KOPT-K1 (cell line): ENCODE measurements around the gene PATJ.
"Not testable (repeated sequence)": the region's sequence is repeated elsewhere in the genome, so short reads cannot be mapped to it uniquely, and the experiment has no call there.

Experiments
- H3K27ac ChIP-seq: fragments of 200-600 bp; sonication (generic); 2 replicates; pipeline ENCODE4 v1.5.1; 2016; ENCODE audit warnings: antibody characterized with exemption, mild to moderate bottlenecking, low read depth, low read length; ENCODE audit not compliant: poor library complexity, severe bottlenecking
- H3K36me3 ChIP-seq: fragments of 200-600 bp; sonication (generic); 2 replicates; pipeline ENCODE4 v1.5.1; 2017; ENCODE audit warnings: antibody characterized with exemption, mild to moderate bottlenecking, low read length, moderate library complexity; ENCODE audit not compliant: insufficient read depth
- H3K9me3 ChIP-seq: fragments of 200-600 bp; sonication (generic); 2 replicates; pipeline ENCODE4 v1.5.1; 2017; ENCODE audit warnings: antibody characterized with exemption, low read length, mild to moderate bottlenecking; ENCODE audit not compliant: insufficient read depth, poor library complexity, severe bottlenecking

Gene PATJ

GRCh38 chr1:61914823-61915482, 172.7 kb downstream of the PATJ start:
- no peak overlapping the region for H3K27ac ChIP-seq
- H3K9me3 ChIP-seq, result no peaks in the 10 kb centered on the region
- no peaks in the 10 kb centered on the region for H3K36me3 ChIP-seq

- Histone ChIP-seq H3K9me3 (no peaks in the 10 kb centered on the region), H3K27ac (no peak overlapping the region), H3K36me3 (no peaks in the 10 kb centered on the region)
Observed at GRCh38 chr1:61921435-61921834, 179.2 kb downstream of the PATJ start.

DNA sequence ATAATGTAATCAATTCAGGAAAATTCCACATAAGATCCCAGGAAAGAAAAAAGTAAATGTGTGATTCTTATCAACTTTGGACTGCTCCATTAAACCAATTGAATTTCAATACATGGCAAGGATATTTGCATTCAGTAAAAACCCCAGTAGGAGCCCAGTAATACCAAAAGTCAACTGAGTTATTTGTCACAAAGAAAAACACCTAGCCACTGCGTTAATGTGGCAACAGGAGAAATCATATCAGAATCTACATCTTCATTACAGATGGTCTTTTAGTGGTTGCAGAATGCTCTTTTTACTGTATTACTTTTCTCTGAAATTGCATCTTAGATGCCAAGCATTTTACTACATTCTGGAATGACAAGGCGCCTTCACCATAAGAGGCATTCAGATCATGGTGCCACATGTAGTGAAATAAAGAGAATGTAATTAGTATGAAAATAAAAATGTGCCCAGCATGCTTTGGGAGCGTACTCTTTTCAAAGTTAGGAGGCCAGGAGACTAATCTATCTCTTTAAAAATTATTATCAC, 180.7 kb downstream of the PATJ start:
- Histone ChIP-seq H3K27ac (no peak overlapping the region), H3K36me3 (no peaks in the 10 kb centered on the region), H3K9me3 (no peaks in the 10 kb centered on the region)

- H3K27ac ChIP-seq, result no peak overlapping the region
- H3K9me3 ChIP-seq, result no peaks in the 10 kb centered on the region
- H3K36me3 ChIP-seq, result no peaks in the 10 kb centered on the region
Observed at GRCh38 chr1:61925591-61926298, 183.5 kb downstream of the PATJ start.

DNA sequence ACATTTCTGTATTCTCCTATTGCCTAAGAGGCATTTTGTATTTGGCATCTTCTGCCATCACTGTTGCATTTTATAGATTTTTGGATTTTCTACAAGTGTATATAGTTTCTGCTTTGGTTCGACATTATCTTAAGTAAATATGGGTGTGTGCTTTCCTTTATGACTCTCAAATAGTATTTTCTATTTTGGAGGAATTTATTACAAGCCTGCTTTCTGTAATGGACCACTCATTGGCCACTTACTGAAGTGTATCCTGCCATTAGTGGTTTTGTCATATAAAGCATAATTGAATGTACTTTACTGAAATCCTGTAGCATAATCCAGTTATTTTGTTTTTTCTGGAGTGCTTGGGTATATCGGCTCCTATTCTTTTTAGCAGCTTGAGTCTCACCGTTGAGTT, 184.3 kb downstream of the PATJ start:
- Histone ChIP-seq H3K36me3 (no peaks in the 10 kb centered on the region), H3K27ac (no peak overlapping the region), H3K9me3 (no peaks in the 10 kb centered on the region)

GRCh38 chr1:61930116-61930645, 187.9 kb downstream of the PATJ start:
- H3K9me3 ChIP-seq, result no peaks in the 10 kb centered on the region
- H3K27ac ChIP-seq, result no peak overlapping the region
- H3K36me3 ChIP-seq, result no peaks in the 10 kb centered on the region

GRCh38 chr1:61931587-61932279, 189.5 kb downstream of the PATJ start:
- no peak overlapping the region for H3K27ac ChIP-seq
- no peaks in the 10 kb centered on the region for H3K36me3 ChIP-seq
- H3K9me3 ChIP-seq, result no peaks in the 10 kb centered on the region

DNA sequence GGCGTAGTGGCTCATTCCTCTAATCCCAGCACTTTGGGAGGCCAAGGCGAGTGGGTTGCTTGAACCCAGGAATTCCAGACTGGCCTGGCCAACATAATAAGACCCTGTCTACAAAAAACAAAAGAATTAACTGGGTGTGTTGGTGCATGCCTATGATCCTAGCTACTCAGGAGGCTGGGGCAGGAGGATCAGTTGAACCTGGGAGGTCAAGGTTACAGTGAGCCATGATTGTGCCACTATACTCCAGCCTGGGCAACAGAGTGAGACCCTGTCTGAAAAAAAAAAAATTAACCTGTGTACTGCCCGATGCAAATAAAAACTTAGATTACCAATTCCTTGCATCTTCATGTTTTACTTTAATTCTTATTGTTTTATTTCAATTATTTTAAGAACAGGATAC, 193.2 kb downstream of the PATJ start:
- H3K36me3 ChIP-seq, result no peaks in the 10 kb centered on the region
- H3K9me3 ChIP-seq, result no peaks in the 10 kb centered on the region
- no peak overlapping the region for H3K27ac ChIP-seq

GRCh38 chr1:61936839-61937238, 194.6 kb downstream of the PATJ start:
- no peaks in the 10 kb centered on the region for H3K36me3 ChIP-seq
- no peaks in the 10 kb centered on the region for H3K9me3 ChIP-seq
- H3K27ac ChIP-seq, result no peak overlapping the region

DNA sequence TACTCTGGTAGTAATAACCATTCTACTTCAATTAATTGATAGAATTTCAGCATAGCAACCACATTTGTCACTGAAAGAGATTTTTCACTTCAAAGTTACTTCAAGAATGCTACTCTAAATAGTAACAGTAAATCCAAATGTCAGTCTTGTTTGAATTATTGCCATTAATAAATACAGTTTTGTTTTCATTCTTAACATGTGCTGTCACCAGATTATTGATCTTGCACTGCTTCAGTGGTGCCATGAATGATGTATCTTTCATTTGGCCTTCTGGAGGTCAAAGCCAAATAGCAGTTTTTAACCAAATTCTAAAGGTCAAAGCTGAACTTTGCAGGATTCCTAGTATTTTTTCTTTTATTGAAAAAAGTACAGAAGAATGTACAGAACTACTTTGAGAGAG, 199.5 kb downstream of the PATJ start:
- H3K36me3 ChIP-seq, result no peaks in the 10 kb centered on the region
- no peak overlapping the region for H3K27ac ChIP-seq
- H3K9me3 ChIP-seq, result no peaks in the 10 kb centered on the region

DNA sequence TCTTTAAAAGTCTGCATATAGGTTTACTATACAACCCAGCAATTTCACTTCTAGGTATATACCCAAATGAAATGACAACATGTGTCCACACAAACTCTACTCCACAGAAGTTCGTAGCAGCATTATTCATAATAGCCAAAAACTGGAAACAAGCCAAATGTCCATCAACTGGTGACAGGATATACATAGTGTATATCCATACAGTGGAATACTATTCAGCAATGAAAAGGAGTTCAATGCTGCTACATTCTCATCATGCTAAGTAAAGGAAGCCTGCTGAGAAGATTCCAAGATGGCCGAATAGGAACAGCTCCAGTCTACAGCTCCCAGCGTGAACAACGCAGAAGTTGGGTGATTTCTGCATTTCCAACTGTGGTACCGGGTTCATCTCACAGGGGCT, 200.6 kb downstream of the PATJ start:
- no peaks in the 10 kb centered on the region for H3K9me3 ChIP-seq
- no peaks in the 10 kb centered on the region for H3K36me3 ChIP-seq
- H3K27ac ChIP-seq, result no peak overlapping the region

GRCh38 chr1:61948685-61949084, 206.4 kb downstream of the PATJ start:
- not testable (repeated sequence) for H3K27ac ChIP-seq, H3K9me3 ChIP-seq, H3K36me3 ChIP-seq

- Histone ChIP-seq H3K36me3 (no peaks in the 10 kb centered on the region), H3K9me3 (no peaks in the 10 kb centered on the region), H3K27ac (no peak overlapping the region)
Observed at GRCh38 chr1:61950418-61950817, 208.1 kb downstream of the PATJ start.

- H3K36me3 ChIP-seq, result no peaks in the 10 kb centered on the region
- H3K9me3 ChIP-seq, result no peaks in the 10 kb centered on the region
- H3K27ac ChIP-seq, result no peak overlapping the region
Observed at GRCh38 chr1:61951731-61952580, 209.7 kb downstream of the PATJ start.
